Brain microvascular endothelial cell (primary cell): ENCODE data around the gene OR2L8.

Source experiments
- DNase-seq: peaks from one replicate; pipeline ENCODE4 v3.0.0-alpha.2; 2020
- H3K27ac ChIP-seq: fragments of 250-450 bp; sonication (Bioruptor Pico); 2 replicates; pipeline ENCODE4 v1.5.1; 2020; ENCODE audit warnings: mild to moderate bottlenecking, moderate library complexity
- H3K27me3 ChIP-seq: fragments of 250-450 bp; sonication (Bioruptor Pico); replicated peaks from 2 replicates; pipeline ENCODE4 v1.5.1; 2020; ENCODE audit warnings: mild to moderate bottlenecking
- H3K36me3 ChIP-seq: fragments of 250-450 bp; sonication (Bioruptor Pico); replicated peaks from 2 replicates; pipeline ENCODE4 v1.5.1; 2020; ENCODE audit warnings: mild to moderate bottlenecking
- H3K4me3 ChIP-seq: 2 replicates; pipeline ENCODE4 v1.5.1; 2011; ENCODE audit warnings: low read depth, mild to moderate bottlenecking, control low read depth, low read length, moderate library complexity
- in situ Hi-C: cut with HindIII; loops from 2 replicates; pipeline ENCODE4 v1.10.0; 2017; ENCODE audit warnings: low sequenced_read_pairs, low pct_ligation_motif_present
- TF ChIP-seq, protein P1 (sequence below): IDR thresholded peaks from 2 replicates; pipeline ENCODE4 v1.5.1; 2011; ENCODE audit warnings: low read depth, mild to moderate bottlenecking, moderate library complexity, low read length, control low read depth, inconsistent platforms; ENCODE audit errors: missing control alignments

The OR2L8 gene

DNA sequence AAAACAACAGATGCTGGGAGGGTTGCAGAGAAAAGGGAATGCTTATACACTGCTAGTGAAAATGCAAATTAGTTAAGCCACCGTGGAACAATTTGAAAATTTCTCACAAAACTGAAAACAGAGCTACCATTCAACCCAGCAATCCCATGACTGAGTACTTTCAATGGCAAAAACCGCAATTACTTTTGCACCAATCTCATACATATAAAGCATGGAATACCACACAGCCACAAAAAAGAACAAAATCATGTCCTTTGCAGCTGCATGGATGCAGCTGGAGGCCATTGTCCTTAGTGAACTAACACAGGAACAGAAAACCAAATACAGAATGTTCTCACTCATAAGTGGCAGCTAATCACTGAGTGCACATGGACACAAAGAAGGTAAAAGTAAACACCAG, 34.9 kb upstream of the OR2L8 start:
- Histone ChIP-seq H3K27ac (no peak overlapping the region), H3K27me3 (no peaks in the 10 kb centered on the region), H3K36me3 (no peaks in the 10 kb centered on the region), H3K4me3 (no peak overlapping the region)
- in situ Hi-C loops, result no loop called here
- TF ChIP-seq, protein P1, sequence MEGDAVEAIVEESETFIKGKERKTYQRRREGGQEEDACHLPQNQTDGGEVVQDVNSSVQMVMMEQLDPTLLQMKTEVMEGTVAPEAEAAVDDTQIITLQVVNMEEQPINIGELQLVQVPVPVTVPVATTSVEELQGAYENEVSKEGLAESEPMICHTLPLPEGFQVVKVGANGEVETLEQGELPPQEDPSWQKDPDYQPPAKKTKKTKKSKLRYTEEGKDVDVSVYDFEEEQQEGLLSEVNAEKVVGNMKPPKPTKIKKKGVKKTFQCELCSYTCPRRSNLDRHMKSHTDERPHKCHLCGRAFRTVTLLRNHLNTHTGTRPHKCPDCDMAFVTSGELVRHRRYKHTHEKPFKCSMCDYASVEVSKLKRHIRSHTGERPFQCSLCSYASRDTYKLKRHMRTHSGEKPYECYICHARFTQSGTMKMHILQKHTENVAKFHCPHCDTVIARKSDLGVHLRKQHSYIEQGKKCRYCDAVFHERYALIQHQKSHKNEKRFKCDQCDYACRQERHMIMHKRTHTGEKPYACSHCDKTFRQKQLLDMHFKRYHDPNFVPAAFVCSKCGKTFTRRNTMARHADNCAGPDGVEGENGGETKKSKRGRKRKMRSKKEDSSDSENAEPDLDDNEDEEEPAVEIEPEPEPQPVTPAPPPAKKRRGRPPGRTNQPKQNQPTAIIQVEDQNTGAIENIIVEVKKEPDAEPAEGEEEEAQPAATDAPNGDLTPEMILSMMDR, result no peak
- no peak for DNase-seq

DNA sequence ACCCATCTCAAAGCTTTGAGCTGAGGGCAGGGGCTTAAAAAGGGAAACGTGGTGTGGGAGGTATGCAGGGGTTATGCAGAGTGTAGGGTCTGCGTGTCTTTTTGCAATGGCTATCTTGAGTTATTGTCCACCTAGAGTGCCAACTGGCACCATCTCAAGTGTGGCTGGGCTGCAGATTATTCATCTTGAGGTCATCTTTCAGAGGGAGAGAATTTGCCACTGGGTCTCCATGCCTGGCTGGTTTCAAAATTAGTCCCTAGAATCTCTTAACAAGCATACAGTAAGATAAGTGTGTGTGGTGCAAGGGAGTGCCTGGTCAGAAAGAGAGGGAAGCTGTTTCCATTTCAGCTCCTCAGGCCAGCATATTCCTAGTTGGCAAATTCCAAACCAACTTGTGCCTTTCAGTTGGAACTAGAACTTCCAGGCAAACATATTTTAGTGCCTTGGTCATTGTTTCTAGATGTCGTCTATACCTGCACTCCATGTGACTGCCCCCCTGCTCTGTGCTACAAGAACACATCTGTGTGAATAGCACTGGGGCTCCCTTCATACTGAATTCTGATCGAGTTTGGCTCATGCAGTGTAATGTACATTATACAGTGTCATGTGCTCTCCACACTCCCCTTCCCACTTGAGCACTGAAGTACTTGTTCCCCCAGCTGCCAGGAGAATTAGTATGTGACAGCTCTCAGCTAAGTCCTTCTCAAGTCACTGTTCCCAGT, 33.6 kb upstream of the OR2L8 start:
- in situ Hi-C loops, result no loop called here
- no peak for DNase-seq
- no peak overlapping the region for H3K4me3 ChIP-seq

GRCh38 chr1:247919952-247920351, 28.7 kb upstream of the OR2L8 start, which contains the start of gene OR2T8:
Gene OR2T8 (plus strand): TSS chr1:247920252. CDS start chr1:247921018, 766 bp downstream.
- TF ChIP-seq, protein P1, result no peak
- in situ Hi-C loops, result no loop called here
- DNase-seq, result no peak

More for the DNA sequence above, 33.6 kb upstream of the OR2L8 start:
- no peak overlapping the region for H3K27ac ChIP-seq
- H3K36me3 ChIP-seq, result no peaks in the 10 kb centered on the region
- no peaks in the 10 kb centered on the region for H3K27me3 ChIP-seq
- TF ChIP-seq, protein P1, result no peak

GRCh38 chr1:247923941-247924340, 24.7 kb upstream of the OR2L8 start:
- H3K4me3 ChIP-seq, result no peak overlapping the region
- in situ Hi-C loops, result no loop called here
- H3K27ac ChIP-seq, result no peak overlapping the region
- H3K36me3 ChIP-seq, result no peaks in the 10 kb centered on the region
- H3K27me3 ChIP-seq, result no peaks in the 10 kb centered on the region
- TF ChIP-seq, protein P1, result no peak
- DNase-seq, result no peak

More at GRCh38 chr1:247919952-247920351, 28.7 kb upstream of the OR2L8 start, which contains the start of gene OR2T8:
- H3K4me3 ChIP-seq, result no peak within 1 kb of the TSS
- H3K36me3 ChIP-seq, result no peaks in the 10 kb centered on the region
- H3K27ac ChIP-seq, result no peak within 1 kb of the TSS
- no peaks in the 10 kb centered on the region for H3K27me3 ChIP-seq

GRCh38 chr1:247924868-247925267, 23.8 kb upstream of the OR2L8 start, which contains the start of gene OR2AJ1:
Gene OR2AJ1 (plus strand): TSS chr1:247924889. CDS start chr1:247933769, 8,880 bp downstream.
- Histone ChIP-seq H3K27ac (no peak within 1 kb of the TSS), H3K4me3 (no peak within 1 kb of the TSS), H3K36me3 (no peaks in the 10 kb centered on the region), H3K27me3 (no peaks in the 10 kb centered on the region)
- no peak for DNase-seq
- in situ Hi-C loops, result no loop called here
- TF ChIP-seq, protein P1, result no peak
